H1 (cell line): Measurements from ENCODE around the gene SV2C. TPM values are rescaled to one million over a fixed set of nuclear protein-coding genes. Genes with fewer than 3 reads are reported as not detected.

ENCODE experiments used
- CTCF ChIA-PET: fragments of 300-600 bp; sonication (Branson Sonifier 250); formaldehyde crosslinking; loops from one replicate; lab custom pipeline; 2021; ENCODE audit not compliant: partially characterized antibody; lab: Charles Lee
- POLR2A ChIA-PET: fragments of 300-600 bp; sonication (Branson Sonifier 250); formaldehyde crosslinking; loops from one replicate; lab custom pipeline; 2021; ENCODE audit warnings: inconsistent platforms; ENCODE audit not compliant: partially characterized antibody; lab: Charles Lee
- DNase-seq, 2 experiments: peaks; one replicate each; pipeline versions ENCODE4 v3.0.0 to v3.0.0-alpha.2; 2010 to 2022; ENCODE audit warnings: low spot score in 2 of 2, low read depth in 1 of 2, mixed read lengths in 1 of 2
- FAIRE-seq: peaks from 2 replicates; lab custom pipeline; 2011; peaks lifted over from hg19 to GRCh38; lab: Jason Lieb, UNC
- H2AFZ ChIP-seq: 2 replicates; pipeline ENCODE4 v1.8.1; 2012; ENCODE audit warnings: low read length, inconsistent platforms
- H2AK5ac ChIP-seq: 2 replicates; pipeline ENCODE4 v1.6.1; 2013; ENCODE audit warnings: low read depth, low read length
- H2BK120ac ChIP-seq: replicated peaks from 2 replicates; pipeline ENCODE3; 2013; ENCODE audit warnings: low read depth, low read length, inconsistent platforms
- H2BK12ac ChIP-seq: 2 replicates; pipeline ENCODE4 v1.6.1; 2013; ENCODE audit warnings: low read depth, low read length
- H2BK15ac ChIP-seq: 2 replicates; pipeline ENCODE4 v1.6.1; 2013; ENCODE audit warnings: low read length
- H2BK20ac ChIP-seq: 2 replicates; pipeline ENCODE4 v1.6.1; 2013; ENCODE audit warnings: low read length
- H2BK5ac ChIP-seq: 2 replicates; pipeline ENCODE4 v1.6.1; 2013; ENCODE audit warnings: low read depth, low read length
- H3K14ac ChIP-seq: 2 replicates; pipeline ENCODE4 v1.6.1; 2013; ENCODE audit warnings: inconsistent platforms; ENCODE audit not compliant: insufficient read length
- H3K18ac ChIP-seq: 2 replicates; pipeline ENCODE4 v1.6.1; 2013; ENCODE audit warnings: low read length; ENCODE audit errors: extremely low read depth
- H3K23ac ChIP-seq: 2 replicates; pipeline ENCODE4 v1.6.1; 2013; ENCODE audit warnings: inconsistent platforms; ENCODE audit not compliant: insufficient read length
- H3K23me2 ChIP-seq: 2 replicates; pipeline ENCODE4 v1.6.1; 2013; ENCODE audit warnings: low read depth, low read length
- H3K27ac ChIP-seq: 2 replicates; pipeline ENCODE4 v1.6.1; 2011; ENCODE audit warnings: low read depth, low read length, inconsistent platforms
- H3K27me3 ChIP-seq, 4 experiments: replicated peaks in 1 of 4; 1 replicate in 1 of 4; 2 replicates in 3 of 4; pipeline versions ENCODE4 v1.6.1 to v1.8.1; 2011 to 2013; ENCODE audit warnings: low read length in 3 of 4, mild to moderate bottlenecking in 3 of 4, inconsistent platforms in 2 of 4, mixed read lengths in 2 of 4, moderate library complexity in 1 of 4; ENCODE audit not compliant: control insufficient read depth in 3 of 4, insufficient read depth in 3 of 4; ENCODE audit errors: extremely low read depth in 1 of 4
- H3K36me3 ChIP-seq, 4 experiments: 2 replicates each; pipeline versions ENCODE4 v1.6.1 to v1.8.1; 2011 to 2013; ENCODE audit warnings: mild to moderate bottlenecking in 4 of 4, low read length in 3 of 4, moderate library complexity in 2 of 4, control low read depth in 1 of 4, inconsistent platforms in 1 of 4; ENCODE audit not compliant: insufficient read depth in 4 of 4, control insufficient read depth in 2 of 4
- H3K4ac ChIP-seq: replicated peaks from 2 replicates; pipeline ENCODE3; 2013; ENCODE audit warnings: low read length, low read depth, mixed read lengths, inconsistent platforms; ENCODE audit not compliant: insufficient read length
- H3K4me1 ChIP-seq, 4 experiments: replicated peaks in 1 of 4; 1 replicate in 1 of 4; 2 replicates in 3 of 4; pipeline versions ENCODE4 v1.6.1 to v1.8.1; 2011 to 2013; ENCODE audit warnings: low read length in 3 of 4, inconsistent platforms in 2 of 4, mixed read lengths in 1 of 4; ENCODE audit not compliant: insufficient read depth in 4 of 4, control insufficient read depth in 3 of 4
- H3K4me2 ChIP-seq, 2 experiments: 2 replicates each; pipeline versions ENCODE4 v1.6.1 to v1.8.1; 2011 to 2013; ENCODE audit warnings: low read depth in 2 of 2, low read length in 2 of 2, control low read depth in 1 of 2, inconsistent platforms in 1 of 2, mild to moderate bottlenecking in 1 of 2; ENCODE audit not compliant: insufficient read depth in 1 of 2
- H3K4me3 ChIP-seq, 4 experiments: fragments of 200-600, 300-600 bp in 1 of 4; sonication (generic), shearing (Covaris generic), sonication (Bioruptor Twin) in 1 of 4; 2 replicates each; pipeline versions ENCODE4 v1.5.1 to v1.8.1; 2011 to 2016; ENCODE audit warnings: low read length in 4 of 4, low read depth in 3 of 4, control low read depth in 2 of 4, inconsistent platforms in 2 of 4, mild to moderate bottlenecking in 2 of 4, mixed read lengths in 1 of 4, moderate library complexity in 1 of 4; ENCODE audit not compliant: insufficient read depth in 2 of 4; ENCODE audit errors: extremely low read depth in 1 of 4
- H3K56ac ChIP-seq: replicated peaks from 2 replicates; pipeline ENCODE3; 2013; ENCODE audit warnings: low read depth, mild to moderate bottlenecking, mixed read lengths, low read length, inconsistent platforms; ENCODE audit not compliant: insufficient read length
- H3K79me1 ChIP-seq: 2 replicates; pipeline ENCODE4 v1.6.1; 2013; ENCODE audit warnings: low read depth, low read length, control low read depth
- H3K79me2 ChIP-seq, 2 experiments: 2 replicates each; pipeline versions ENCODE4 v1.6.1 to v1.8.1; 2012 to 2013; ENCODE audit warnings: low read length in 2 of 2, mild to moderate bottlenecking in 2 of 2, inconsistent platforms in 1 of 2; ENCODE audit not compliant: insufficient read depth in 2 of 2, control insufficient read depth in 1 of 2
- H3K9ac ChIP-seq, 4 experiments: replicated peaks in 1 of 4; 1 replicate in 1 of 4; 2 replicates in 3 of 4; pipeline versions ENCODE4 v1.6.1 to v1.8.1; 2011 to 2013; ENCODE audit warnings: low read depth in 3 of 4, low read length in 3 of 4, control low read depth in 2 of 4, mild to moderate bottlenecking in 2 of 4, moderate library complexity in 2 of 4, inconsistent platforms in 1 of 4; ENCODE audit errors: extremely low read depth in 1 of 4
- H3K9me3 ChIP-seq, 2 experiments: 2 replicates each; pipeline versions ENCODE4 v1.6.1 to v1.8.1; 2012 to 2013; ENCODE audit warnings: mild to moderate bottlenecking in 2 of 2, moderate library complexity in 2 of 2, control low read depth in 1 of 2, inconsistent platforms in 1 of 2, low read depth in 1 of 2, low read length in 1 of 2, mixed read lengths in 1 of 2; ENCODE audit not compliant: insufficient read depth in 2 of 2
- H4K20me1 ChIP-seq, 2 experiments: replicated peaks in 1 of 2; 2 replicates each; pipeline versions ENCODE3 to v1.8.1; 2011 to 2013; ENCODE audit warnings: inconsistent platforms in 2 of 2, low read length in 2 of 2, mild to moderate bottlenecking in 1 of 2; ENCODE audit not compliant: insufficient read depth in 2 of 2, control insufficient read depth in 1 of 2
- H4K5ac ChIP-seq: 2 replicates; pipeline ENCODE4 v1.6.1; 2013; ENCODE audit warnings: low read length, low read depth, mixed read lengths, inconsistent platforms; ENCODE audit not compliant: insufficient read length
- H4K8ac ChIP-seq: 2 replicates; pipeline ENCODE4 v1.8.0; 2013; ENCODE audit warnings: mild to moderate bottlenecking, moderate library complexity, low read length, inconsistent platforms; ENCODE audit not compliant: insufficient read depth; ENCODE audit errors: extremely low read depth
- H4K91ac ChIP-seq: replicated peaks from 2 replicates; pipeline ENCODE3; 2013; ENCODE audit warnings: low read length, mixed read lengths, inconsistent platforms; ENCODE audit not compliant: insufficient read length
- TCF12 ChIP-seq: IDR thresholded peaks from 2 replicates; pipeline ENCODE4 v1.6.1; 2011; ENCODE audit warnings: low read depth, mild to moderate bottlenecking, low read length
- WGBS, 2 experiments: shearing (Covaris generic) in 1 of 2; methylation state at CpG; one replicate each; pipeline versions ENCODE4 v1.1.6 to v1.1.7; 2013 to 2015; ENCODE audit warnings: low lambda C conversion rate in 2 of 2, mixed read lengths in 2 of 2, inconsistent platforms in 1 of 2, low coverage in 1 of 2, missing lambda C conversion rate in 1 of 2; ENCODE audit not compliant: insufficient replicate concordance in 2 of 2, insufficient coverage in 1 of 2, insufficient read length in 1 of 2; ENCODE audit errors: extremely low coverage in 1 of 2, missing lambda C conversion rate in 1 of 2; 5-methylcytosine and 5-hydroxymethylcytosine counted together
- polyA plus RNA-seq, 7 experiments: library from polyadenylated mRNA; depleted of rRNA in 3 of 7; stranded (reverse) in 5 of 7; unstranded in 2 of 7; fragments of >200 nt in 5 of 7; fragments of 200-250 nt in 2 of 7; gene quantifications; 1 replicate in 5 of 7; 2 replicates in 1 of 7; 4 replicates in 1 of 7; pipeline versions ENCODE4 v1.2.1 to v1.2.3, GENCODE V29; 2011 to 2013; ENCODE audit warnings: missing spikeins in 2 of 7, mixed read lengths in 2 of 7
- total RNA-seq: library from RNA; stranded (reverse); fragmentation: NEBNext Ultra II Directional; extraction: Animal tissue kit (Norgen Biotek cat#: 25700); gene quantifications from 2 replicates; pipeline ENCODE4 v1.2.1, GENCODE V29; 2021

Gene SV2C
- total and polyA plus RNA-seq, 2 of the 8 experiments (the other 6 are each of a cell fraction or from before 2014, with no cell fraction given), result 0.08 to 0.24 TPM

DNA sequence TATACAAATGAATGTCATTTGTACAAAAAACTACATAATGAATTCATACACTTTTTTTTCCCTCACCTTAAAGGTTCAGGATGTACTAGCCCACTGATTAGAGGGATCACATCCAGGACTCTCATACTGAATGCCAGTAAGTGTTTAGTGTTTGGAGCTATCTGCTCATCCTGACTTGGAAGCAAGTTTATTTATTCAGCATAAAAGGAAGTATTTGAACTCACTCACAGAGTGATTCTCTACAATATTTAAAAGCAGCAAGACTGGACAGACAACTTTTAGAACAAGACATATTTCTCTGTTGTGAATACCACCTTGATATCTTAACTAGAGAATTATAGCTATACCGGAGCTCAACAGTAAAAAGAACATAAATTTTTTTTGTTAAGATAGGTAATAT is 305.1 kb downstream of the SV2C start:
- FAIRE-seq, result no peak
- no peak overlapping the region for H4K91ac ChIP-seq
- no peak overlapping the region for H3K14ac ChIP-seq
- peaks cover 0 to 5% (median 4%) of the 10 kb centered on the region in 4 experiments; a peak in 4 of 7 replicates for H3K4me1 ChIP-seq
- H3K23me2 ChIP-seq, result no peaks in the 10 kb centered on the region
- H3K4me2 ChIP-seq, result no peak overlapping the region
- H2BK5ac ChIP-seq, result no peak overlapping the region
- no peaks in the 10 kb centered on the region for H3K79me2 ChIP-seq
- H4K20me1 ChIP-seq, result no peaks in the 10 kb centered on the region
- no peak overlapping the region for H2BK12ac ChIP-seq
- H3K18ac ChIP-seq, result no peak overlapping the region
- H3K23ac ChIP-seq, result no peak overlapping the region
- DNase-seq, result no peak
- no peak overlapping the region for H3K9ac ChIP-seq
- no peak overlapping the region for H2AK5ac ChIP-seq
- CTCF ChIA-PET, result interaction anchor here (0.5 to 2.5 kb wide), 7 partner anchors 12 to 180 kb away, joined by 3 to 10 read pairs (median 3); partner anchors contain the start of gene IQGAP2
- no peak overlapping the region for H2BK15ac ChIP-seq
- H3K4ac ChIP-seq, result no peak overlapping the region
- WGBS, 2 experiments, result 91% methylated on average over 1 of the region's 1 CpG; no CpG with 5 or more reads in 1 of the 2 experiments
- no peaks in the 10 kb centered on the region for H3K79me1 ChIP-seq
- H2BK120ac ChIP-seq, result no peak overlapping the region
- H3K9me3 ChIP-seq, result no peaks in the 10 kb centered on the region
- H3K27ac ChIP-seq, result no peak overlapping the region
- no peak overlapping the region for H2AFZ ChIP-seq
- H4K5ac ChIP-seq, result no peak overlapping the region
- H4K8ac ChIP-seq, result no peak overlapping the region
- POLR2A ChIA-PET, result no interaction called here
- no peaks in the 10 kb centered on the region for H3K36me3 ChIP-seq
- no peak overlapping the region for H2BK20ac ChIP-seq
- no peaks in the 10 kb centered on the region for H3K27me3 ChIP-seq
- no peak overlapping the region for H3K4me3 ChIP-seq
- no peak overlapping the region for H3K56ac ChIP-seq
- no peak for TF ChIP-seq TCF12
